ENCODE results near the gene HAUS3.
"Not testable (repeated sequence)": the region's sequence is repeated elsewhere in the genome, so short reads cannot be mapped to it uniquely, and the experiment has no call there.

Gene HAUS3

GRCh38 chr4:2251073-2251794 lies 9.3 kb upstream of the HAUS3 start:
- DNase-seq = no peak

- DNase-seq = no peak
Measured at GRCh38 chr4:2250357-2251072, 8.6 kb upstream of the HAUS3 start.

- DNase-seq = no peak
Measured at GRCh38 chr4:2249526-2250356, 7.8 kb upstream of the HAUS3 start.

- no peak for DNase-seq
Measured at GRCh38 chr4:2248821-2249261, 6.9 kb upstream of the HAUS3 start.

GRCh38 chr4:2248044-2248780 lies 6.3 kb upstream of the HAUS3 start:
- no peak for DNase-seq

- no peak for DNase-seq
Measured at GRCh38 chr4:2247128-2248043, 5.5 kb upstream of the HAUS3 start.

- no peak for DNase-seq
Measured at GRCh38 chr4:2246384-2247127, 4.6 kb upstream of the HAUS3 start.

- no peak for DNase-seq
Measured at GRCh38 chr4:2245787-2246275, 3.9 kb upstream of the HAUS3 start.

GRCh38 chr4:2245057-2245786 lies 3.3 kb upstream of the HAUS3 start:
- DNase-seq = no peak

GRCh38 chr4:2243681-2244380 lies 1.9 kb upstream of the HAUS3 start:
- DNase-seq = no peak

- no peak for DNase-seq
Measured at GRCh38 chr4:2241003-2241402, 918 bp downstream of the HAUS3 start.

- DNase-seq = no peak
Measured at GRCh38 chr4:2236944-2237666, 4.8 kb downstream of the HAUS3 start.

GRCh38 chr4:2231082-2231481 lies 10.8 kb downstream of the HAUS3 start:
- DNase-seq = no peak

GRCh38 chr4:2226261-2226660 lies 15.7 kb downstream of the HAUS3 start:
- no peak for DNase-seq

- no peak for DNase-seq
Measured at GRCh38 chr4:2222838-2223237, 19.1 kb downstream of the HAUS3 start.

- DNase-seq = not testable (repeated sequence)
Measured at GRCh38 chr4:2221378-2221777, 20.5 kb downstream of the HAUS3 start.

- DNase-seq = peak; percentile 64
Measured at GRCh38 chr4:2220016-2220630, 21.8 kb downstream of the HAUS3 start.

GRCh38 chr4:2219233-2219760 lies 22.6 kb downstream of the HAUS3 start:
- DNase-seq = no peak

Measured in effector CD8-positive, alpha-beta T cell (primary cell).